Stimulated activated CD8-positive, alpha-beta memory T cell treated with anti-CD3 and anti-CD28 coated beads, Interleukin-15, amount 100 ng/mL, for 24 hours (primary cell): ENCODE results near the gene DUSP8.

Experiments used
- DNase-seq: peaks from one replicate; pipeline ENCODE4 v3.0.0-alpha.2; 2020; ENCODE audit warnings: low read depth

The DUSP8 gene

DNA sequence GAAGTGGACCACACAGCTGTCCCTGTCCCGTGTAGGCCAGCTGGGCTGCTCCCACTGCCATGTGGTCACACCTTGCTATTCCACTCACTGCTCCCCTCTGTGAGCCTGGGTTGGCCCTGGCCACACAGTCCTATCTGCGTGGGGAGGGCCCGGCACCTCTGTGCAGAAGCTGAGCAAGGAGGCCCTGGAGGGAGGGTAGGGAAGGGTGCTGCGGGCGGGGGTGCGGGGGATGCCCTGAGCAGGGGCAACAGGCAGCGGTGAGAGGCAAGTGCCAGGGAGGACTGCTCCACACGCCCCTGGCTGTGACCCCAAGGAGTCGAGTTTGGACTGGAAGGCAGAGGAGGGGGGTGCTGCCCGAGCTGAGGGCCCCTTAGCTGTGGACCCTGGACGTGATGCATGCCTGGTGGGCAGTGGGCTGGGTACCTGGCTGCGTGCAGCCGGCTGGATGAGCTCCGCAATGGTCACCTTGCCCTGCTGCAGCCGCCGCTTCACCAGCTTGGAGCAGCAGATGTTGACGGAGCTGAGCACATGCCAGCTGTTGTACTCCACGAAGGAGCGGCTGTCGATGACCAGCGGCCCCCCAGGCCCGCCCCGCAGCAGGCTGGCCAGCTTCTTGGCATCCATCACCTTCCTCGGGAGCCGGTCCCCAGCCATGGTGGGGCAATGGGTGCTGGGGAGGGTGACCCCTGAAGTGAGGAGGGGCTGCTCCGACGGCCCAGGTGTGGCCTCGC lies 6.7 kb downstream of the DUSP8 start:
- no peak for DNase-seq

DNA sequence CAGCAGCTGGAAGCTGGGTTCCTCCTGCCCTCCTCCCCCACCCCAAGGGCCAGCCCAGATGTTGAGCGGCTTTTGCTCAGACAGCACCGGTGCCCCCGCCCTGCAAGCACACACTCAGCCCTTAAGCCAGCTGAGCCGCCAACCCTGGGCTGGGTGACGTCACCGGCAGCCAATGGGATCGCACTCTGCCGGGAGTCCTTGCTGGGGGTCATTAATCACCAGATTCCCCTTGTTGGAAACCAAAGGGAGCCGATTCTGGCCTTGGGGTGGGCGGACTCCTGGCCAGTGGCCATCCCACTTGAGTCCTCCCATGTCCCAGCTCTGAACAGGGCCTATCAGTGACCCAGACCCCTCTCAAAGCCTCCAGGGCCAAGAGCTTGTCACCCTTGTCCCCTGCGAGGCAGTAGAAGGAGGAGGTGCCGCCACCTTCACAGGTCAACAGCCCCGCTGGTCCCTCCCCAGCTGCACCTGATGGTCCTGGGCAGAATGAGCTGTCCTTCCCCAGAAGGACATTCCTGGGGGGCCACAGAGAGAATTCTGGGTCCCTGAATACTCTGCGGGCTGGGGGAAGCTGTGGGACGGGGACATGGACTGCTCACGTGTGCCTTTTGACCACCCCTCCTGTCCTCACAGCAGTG lies 7.4 kb downstream of the DUSP8 start:
- DNase-seq, result no peak

DNA sequence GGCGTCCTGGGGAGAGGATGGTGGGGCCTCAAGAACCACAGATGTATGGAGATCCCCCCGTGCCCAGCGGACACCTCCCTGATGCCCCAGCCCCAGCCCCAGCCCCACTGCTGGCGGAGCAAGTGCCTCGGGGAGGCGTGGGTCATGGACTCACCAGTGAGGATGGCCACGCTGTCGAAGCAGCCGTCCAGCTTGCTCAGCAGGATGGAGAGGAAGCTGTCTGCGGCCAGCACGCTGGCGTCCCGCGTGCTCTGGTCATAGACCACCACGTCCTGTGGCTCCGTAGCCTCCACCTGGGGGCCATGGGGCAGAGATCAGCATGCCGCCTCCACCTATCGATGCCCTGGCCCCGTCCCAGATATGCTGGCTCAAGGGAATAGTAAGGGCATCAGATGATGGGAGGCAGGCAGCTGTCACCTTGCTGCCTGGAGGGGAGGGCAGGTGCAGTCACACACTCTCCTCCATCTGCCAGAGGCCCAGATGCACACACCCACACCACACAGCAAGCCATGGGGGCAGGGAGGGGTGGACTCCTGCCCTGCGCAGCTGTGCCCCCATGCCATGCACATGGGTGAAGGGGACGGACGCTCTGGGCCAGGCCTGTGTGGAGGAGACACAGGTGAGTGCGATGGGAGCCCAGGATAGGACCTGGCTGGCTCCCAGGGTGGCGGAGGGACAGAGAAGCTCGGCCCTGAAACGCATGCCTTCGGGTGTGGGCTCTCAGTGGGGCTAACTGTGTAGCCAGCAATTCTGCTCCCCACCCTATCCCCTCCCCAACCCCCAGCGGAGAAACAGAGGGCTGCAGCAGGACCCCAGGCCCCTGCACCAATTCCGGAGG lies 8.2 kb downstream of the DUSP8 start:
- DNase-seq, result no peak

DNA sequence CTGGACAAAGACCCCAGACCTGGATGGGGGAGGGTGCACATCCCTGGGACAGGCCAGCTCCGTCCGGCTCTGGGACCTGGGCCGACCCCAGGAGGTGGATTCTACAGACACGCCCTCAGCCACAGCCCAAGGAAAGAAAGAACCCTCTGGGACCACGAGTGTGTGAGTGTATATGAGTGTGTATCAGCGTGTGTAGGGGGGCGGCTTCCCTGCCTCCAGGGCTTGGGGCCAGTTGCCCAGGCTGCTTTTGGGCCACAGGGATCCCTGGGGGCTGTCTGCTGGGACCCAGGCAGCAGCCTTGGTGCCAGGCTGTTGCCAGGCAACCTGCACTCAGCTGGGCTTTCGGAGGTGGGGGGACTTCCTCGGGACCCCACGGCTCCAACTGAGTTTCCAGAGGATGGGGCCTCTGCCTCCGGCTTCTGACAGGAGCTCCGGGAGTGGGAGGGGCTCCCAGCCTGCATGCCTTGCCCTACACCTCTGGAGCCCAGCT lies 8.9 kb downstream of the DUSP8 start:
- DNase-seq, result no peak

DNA sequence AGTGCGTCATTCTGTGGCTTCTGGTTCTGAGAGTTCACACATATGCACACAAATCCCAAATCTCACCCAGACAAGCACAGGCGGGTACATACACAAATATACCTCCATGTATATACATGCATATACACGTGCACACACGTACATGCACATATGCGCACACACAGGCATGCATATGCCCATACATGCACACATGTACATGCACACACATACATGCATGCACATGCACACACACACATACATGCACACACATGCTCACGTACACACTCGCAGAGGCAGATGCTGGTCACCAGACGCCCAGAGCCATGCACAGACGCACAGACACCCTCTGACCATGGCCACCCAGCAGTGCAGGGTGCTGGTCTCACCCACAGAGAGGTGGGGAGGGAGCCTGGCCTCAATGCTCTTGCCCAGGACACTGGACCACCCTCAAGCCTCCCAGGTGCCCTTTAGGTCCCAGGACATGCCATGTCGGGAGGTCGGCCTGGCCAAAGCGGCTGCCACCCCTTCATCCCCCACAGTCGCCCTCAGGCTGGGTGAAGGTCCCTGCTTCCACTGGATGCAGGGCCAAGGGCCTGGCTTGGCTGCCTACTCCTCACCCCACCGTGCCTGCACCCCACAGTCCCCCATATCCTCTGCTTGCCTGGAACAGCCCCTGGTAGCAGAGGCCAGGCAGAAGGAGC lies 9.5 kb downstream of the DUSP8 start:
- DNase-seq, result no peak

DNA sequence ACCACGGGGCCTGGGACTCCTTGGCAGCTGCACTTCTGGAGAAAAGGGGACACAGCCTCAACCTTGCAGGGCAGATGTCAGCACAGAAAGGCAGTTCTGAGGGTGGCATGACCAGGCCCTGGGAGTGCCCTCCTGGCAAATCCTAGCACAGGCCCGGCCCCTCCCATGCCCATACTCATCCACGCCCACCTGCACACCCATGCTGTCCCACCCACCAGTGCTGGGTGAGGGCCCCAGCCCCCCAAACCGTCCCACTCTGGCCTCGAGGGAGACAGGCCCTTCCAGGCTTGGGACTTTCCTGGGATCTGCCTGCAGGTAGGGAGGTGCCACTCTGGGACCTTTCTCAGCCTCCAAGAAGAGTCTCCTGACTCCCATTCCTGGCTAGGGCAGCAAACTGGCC lies 10.1 kb downstream of the DUSP8 start:
- no peak for DNase-seq

DNA sequence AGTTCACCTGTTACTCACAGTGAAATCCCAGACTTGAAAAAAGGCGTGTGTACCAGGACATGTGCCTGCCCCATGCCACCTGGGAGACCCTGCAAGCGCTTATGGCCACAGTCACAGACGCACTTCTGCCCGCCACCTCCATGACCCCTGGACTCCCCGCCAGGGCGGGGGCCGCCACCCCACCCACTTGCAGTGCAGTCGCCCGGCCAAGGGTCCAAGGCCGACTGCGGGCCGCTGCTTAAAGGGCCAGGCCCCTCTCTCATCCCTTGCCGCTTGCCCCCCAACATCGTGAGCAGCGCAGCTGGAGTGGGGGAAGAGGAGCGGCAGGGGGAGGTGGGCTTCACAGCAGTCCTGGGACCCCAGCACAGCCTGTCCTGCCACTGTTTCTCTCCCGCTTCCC lies 10.8 kb downstream of the DUSP8 start:
- no peak for DNase-seq

DNA sequence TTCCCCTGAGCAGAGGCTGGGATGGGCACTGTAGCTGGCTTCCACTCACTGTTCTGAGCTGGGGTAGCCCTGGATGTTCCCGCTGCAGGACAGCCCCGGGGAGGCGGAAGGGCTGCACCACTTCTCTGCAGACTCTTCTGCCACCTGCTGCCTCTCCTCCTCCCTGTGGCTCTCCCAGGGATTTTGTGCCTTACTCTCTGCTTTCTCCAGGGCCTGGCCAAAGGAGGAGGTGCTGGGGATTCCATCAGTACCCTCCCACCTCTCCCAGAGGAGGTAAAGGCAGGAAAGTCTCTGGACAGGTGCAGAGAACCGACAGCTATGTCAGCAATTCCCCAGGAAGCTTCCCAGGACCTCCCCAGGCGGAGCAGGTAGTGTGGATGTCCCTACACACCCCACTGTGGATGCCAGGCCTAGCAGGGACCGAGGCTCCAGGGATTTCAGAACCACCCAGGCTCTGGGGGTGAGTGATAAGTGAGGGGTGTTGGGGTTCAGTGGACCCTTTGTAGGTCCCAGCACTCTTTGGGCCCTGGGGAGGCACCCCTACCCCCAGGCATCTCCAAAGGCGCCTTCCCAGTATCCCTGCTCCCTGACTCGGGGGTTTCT lies 11.3 kb downstream of the DUSP8 start:
- DNase-seq, result no peak

DNA sequence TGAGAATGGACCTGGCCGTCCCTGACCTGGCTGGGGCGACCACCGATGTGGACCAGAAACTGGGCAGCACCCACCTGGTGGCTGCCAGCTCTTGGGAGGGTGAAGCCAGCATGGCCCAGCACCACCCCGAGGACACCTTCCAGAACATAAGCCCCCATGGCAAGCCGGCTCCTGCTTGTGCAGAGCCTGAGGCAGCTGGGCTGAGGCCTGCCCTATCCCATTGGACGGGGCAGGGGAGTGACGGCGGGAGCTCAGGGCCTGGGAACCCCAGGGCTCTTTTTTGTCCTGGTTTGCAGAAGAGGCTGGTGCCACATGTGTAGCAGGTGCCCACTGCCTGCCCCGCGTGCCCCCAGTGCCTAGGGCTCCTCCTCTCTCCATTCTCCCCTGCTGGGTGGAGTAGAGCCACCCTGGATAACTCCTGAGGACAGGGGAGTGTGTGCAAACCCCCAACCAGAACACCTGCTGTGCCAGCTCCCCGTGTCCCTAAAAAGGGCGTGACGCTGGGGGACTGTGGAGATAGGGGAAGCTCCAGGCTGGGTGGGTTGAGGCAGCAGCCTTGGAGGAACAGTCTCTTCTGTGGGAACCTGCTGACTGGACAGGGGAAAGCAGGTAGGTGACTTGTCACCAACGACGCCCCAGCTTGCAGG lies 11.9 kb downstream of the DUSP8 start:
- no peak for DNase-seq

DNA sequence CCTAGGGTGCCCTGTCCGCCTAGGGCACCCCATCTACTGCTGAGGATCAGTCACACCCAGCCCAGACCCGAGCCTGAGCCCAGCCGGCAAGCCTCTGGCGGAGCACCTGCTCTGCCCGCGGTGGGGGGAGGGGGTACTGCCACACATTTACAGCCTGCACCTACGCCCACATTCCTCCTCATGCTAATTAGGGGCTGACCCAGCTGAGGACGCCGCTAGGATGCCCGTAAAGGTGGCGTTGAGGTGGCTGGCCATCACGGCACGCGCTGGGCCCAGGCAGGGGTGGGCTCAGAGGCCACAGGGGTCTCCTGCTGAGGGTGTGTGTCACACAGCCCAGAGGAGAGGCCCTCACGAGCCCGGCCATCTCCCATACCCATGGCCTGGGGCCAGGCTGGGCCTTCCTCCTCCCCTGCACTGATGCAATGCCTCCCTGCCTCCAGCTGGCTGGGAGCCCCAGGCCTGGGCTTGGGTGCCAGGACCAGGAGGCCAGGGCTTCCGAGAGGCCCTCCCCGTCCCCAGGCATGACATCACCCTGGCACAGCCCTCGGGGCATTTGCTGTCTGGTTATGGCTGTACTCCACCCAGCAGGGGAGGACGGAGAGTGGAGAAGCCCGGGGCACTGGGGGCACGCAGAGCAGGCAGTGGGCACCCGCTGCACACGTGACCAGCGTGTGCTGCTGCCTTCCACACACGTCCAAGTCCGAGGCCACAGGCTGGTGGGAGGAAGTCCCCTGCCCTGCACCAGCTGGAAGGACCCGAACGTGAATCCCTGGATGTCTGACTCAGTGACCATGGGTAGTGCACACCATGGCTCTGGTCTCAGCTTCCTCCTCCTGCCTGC lies 12.7 kb downstream of the DUSP8 start:
- no peak for DNase-seq

DNA sequence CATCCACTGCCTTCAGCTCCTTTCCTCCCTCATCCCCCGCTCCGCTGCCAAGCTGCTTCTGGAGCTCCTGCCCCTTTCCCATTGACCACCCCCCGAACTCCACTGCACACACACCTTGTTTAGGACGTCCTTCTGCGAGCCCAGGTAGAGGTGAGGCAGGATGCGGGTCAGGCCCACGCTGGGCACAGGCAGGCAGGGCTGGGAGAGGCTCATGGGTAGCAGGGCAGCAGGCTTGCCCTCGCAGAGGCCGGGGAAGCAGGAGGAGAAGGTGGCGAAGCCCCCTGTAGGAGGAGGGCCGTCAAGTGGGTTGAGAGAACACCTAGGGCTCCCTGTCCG lies 13.3 kb downstream of the DUSP8 start:
- DNase-seq, result no peak

DNA sequence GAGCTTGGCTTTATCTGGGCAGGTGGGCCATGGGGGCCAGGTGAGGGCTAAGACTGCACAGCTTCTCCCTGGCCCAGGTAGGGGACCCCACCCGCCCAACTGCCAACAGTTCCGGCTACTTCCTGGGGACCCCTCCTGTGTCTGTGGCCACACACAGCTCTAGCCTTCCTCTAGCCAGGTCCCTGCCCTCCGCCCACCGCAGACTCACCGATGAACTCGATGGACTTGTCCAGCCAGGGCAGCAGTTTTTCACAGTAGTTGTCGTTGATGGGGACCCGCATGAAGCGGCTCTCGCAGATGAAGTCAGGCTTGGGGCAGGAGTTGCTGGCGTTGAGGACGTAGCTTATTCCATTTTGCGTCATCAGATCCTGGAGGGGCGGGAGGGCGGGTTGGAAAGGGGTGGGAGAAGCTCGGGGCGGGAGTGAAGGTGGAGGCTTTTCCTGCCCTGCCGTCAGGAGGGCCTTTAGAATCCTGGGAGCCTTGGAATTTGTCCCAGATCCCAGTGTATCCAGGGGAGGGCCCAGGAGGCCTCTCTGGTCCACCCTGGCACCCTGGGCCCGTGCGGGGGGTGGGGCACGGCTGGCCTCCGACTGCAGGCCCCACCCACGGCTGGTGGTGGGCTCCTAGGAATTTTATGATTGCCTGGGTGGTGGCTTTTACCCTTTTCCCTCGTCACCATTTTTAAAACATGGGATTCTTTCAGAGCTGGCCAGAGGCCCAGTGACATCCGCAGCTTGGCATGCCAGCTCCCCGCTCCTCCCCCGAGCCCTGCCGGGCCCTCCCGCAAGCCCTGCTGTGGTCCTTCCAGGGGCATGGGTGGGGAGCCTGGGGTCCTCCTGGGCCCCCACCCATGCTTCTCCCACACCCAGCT lies 13.9 kb downstream of the DUSP8 start:
- no peak for DNase-seq

DNA sequence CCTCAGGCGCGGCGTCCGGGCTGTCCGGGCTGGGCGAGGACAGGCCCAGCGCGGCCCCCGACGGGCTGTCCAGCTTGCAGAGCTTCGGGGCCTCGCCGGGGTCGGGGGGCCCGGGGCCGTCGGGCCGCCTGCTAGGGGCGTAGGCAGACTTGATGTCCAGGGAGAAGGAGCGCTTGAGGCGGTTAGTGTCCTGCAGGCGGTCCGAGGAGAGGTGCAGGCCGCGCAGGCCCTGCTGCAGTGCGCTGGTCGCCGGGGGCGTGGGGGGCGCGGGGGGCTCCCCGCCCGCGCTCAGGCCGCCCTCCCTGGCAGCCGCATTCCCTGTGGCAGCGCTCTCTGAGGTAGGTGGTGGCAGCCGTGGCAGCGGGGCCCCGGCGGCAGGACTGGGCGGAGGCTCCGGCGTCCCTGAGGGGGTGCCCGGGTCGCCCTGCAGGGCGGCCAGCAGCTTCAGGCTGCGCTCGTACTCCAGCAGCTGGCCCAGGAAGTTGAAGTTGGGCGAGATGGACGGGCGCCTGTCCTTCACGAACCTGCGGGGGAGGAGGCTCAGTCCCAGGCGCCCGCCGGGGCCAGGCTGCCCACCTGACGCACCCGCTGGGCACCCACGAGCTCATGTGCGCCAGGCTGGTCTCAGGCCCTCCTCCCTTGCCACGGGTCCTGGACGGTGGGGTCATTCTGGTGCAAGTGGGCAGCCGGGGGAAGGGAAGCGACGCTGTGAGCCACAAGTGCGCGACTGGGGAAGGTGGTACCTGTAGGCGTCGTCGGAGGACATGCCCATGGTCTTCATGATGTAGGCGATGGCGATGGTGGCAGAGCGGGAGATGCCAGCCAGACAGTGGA lies 14.8 kb downstream of the DUSP8 start:
- DNase-seq, result no peak

DNA sequence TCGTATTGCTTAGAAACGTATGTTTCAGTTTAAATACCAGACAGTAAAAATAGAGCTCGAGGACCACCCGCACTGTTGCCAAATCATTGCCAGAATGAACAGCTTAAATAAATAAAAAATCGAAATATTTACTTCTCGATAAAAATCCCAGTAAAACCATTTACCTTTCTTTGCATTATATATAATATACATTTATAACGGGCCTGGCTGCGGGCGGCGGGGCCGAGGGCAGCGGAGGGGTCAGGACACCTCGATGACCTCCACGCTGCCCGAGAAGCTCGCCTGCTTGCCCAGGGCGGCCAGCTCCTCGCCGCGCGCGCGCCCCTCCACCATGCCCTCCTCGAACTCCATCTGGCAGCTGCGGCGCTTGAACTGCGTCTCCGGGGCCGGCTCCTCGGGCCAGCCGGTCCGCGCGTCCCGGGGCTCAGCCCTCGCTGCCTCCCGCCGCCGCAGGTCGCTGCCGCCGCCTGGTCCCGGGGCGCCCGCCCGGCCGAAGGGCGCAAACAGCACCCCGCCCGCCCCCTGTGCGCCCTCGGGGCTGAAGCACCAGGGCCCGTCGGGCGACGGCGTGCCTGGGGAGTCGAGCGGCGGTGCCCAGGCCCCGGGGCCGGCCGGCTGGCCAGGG lies 15.7 kb downstream of the DUSP8 start:
- DNase-seq, result no peak

DNA sequence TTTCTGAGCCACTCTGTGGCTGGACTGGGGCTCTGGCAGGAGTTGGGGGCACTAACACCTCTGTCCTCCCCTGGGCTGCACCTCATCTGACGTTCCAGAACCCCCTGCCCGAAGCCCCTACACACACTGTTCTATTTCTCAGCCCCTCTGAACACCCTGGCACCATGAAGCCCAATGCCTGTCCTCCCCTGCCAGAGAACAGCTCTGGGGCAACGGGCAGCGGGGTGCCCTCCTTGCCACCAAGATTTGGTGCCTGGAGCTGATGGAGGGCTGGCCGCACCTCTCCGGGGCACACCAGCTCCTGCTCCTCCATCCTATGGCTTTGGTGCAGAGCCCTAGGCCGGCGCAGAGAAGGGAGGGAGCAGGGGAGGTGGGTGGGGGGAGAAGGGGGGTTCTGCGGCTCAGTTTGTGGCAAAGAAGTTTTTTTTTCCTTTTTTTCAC lies 16.3 kb downstream of the DUSP8 start:
- DNase-seq, result no peak

DNA sequence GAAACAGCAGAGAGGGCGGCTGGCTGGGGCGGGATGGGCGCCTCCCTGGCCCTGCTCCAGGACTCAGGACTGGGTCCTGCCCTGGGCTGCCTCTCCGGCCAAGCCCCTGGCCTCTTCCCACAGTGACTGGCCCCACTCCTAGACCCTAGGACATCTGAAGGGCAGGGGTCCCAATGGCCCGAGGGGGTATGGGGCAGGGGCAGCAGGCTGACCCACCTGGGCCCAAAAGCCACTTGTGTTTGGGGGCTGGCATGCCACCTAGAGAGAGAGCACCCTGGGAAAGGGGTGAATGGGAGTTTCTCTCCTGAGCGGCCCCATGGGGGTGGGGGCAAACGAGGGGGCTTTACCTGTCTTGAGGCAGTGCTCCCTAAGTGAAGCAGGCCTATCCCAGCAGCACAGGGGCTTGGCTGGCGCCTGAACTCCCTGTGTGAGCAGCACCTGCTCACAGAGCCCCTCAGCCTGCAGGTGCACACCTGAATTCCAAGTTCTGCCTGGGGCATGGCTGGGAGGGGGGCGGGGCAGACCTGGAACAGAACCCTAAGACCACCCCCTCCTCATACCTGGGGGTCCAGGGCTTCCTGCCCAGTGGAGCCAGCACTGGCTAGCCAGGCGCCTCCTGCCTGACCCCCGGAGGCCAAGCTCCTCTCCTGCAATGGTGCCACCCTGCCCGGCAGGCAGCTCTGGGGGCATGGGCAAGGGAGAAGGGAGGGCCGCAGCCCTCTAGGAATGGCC lies 16.9 kb downstream of the DUSP8 start:
- no peak for DNase-seq

DNA sequence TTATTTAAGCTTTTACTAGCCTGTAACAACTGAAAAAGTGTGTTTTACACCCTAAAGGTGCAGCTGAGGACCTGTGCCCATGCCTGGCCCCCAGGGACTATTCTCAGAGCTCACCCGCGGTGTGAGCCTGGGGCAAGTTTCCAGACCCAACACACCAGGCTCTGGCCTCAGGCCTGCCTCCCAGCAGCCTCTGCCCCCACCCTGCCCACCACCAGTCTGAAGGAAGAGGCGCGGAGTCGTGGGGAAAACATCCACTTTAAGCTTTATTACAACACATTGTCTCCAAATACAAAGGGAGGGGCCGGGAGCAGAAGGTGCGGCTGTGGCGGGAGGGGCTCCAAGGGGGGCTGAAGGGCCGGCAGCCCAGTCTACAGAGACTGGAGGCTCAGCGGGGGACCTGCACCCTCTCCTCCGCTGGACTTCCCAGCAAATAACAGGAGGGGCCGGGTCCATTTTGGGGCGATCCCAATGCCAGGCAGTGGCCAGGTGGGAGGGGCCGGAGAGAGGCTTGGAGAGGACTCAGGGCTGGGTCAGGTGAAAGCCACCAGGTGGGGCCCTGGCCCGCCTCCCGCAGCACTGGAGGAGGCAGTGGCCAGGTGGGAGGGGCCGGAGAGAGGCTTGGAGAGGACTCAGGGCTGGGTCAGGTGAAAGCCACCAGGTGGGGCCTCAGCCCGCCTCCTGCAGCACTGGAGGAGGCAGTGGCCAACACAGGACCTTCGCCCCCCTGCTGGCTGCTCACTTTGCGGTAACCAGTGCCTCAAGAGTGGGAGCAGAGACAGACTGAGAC lies 18.1 kb downstream of the DUSP8 start:
- no peak for DNase-seq
